Upper lobe of left lung (tissue), 4 donors: ENCODE data around the gene PRKCE.
A peak's percentile ranks its signal among the peaks of the same experiment; 100 is the strongest.

Experiments
- EP300 ChIP-seq, 4 donors: sonication (generic); formaldehyde crosslinking; IDR thresholded peaks; one replicate each; pipeline ENCODE4 v1.5.1; 2017; ENCODE audit warnings: antibody characterized with exemption in 4 of 4, control low read depth in 2 of 4
- POLR2AphosphoS5 ChIP-seq, 2 donors: sonication (generic); formaldehyde crosslinking; IDR thresholded peaks; one replicate each; pipeline ENCODE4 v1.5.1; 2017; ENCODE audit warnings: antibody characterized with exemption in 2 of 2
- TF ChIP-seq, protein P1 (sequence below), 6 experiments: fragments of 450-650 bp in 4 of 6; fragments of 200-600 bp in 2 of 6; sonication (generic) in 2 of 6; IDR thresholded peaks; one replicate each; pipeline ENCODE4 v1.5.1; 2016 to 2019; ENCODE audit warnings: antibody characterized with exemption in 6 of 6

GRCh38 chr2:45650851-45651414 lies 542 bp upstream of the PRKCE start:
- TF ChIP-seq, protein P1, sequence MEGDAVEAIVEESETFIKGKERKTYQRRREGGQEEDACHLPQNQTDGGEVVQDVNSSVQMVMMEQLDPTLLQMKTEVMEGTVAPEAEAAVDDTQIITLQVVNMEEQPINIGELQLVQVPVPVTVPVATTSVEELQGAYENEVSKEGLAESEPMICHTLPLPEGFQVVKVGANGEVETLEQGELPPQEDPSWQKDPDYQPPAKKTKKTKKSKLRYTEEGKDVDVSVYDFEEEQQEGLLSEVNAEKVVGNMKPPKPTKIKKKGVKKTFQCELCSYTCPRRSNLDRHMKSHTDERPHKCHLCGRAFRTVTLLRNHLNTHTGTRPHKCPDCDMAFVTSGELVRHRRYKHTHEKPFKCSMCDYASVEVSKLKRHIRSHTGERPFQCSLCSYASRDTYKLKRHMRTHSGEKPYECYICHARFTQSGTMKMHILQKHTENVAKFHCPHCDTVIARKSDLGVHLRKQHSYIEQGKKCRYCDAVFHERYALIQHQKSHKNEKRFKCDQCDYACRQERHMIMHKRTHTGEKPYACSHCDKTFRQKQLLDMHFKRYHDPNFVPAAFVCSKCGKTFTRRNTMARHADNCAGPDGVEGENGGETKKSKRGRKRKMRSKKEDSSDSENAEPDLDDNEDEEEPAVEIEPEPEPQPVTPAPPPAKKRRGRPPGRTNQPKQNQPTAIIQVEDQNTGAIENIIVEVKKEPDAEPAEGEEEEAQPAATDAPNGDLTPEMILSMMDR (IDR thresholded peaks at IDR 0.05): peak in 5 of 6 experiments; percentile 39 to 90 (median 82)
- TF ChIP-seq POLR2AphosphoS5 (IDR thresholded peaks at IDR 0.05) (peak; percentile 88 to 99), EP300 (IDR thresholded peaks at IDR 0.05) (peak in 2 of 4 donors; percentile 46 to 87)
